ENCODE measurements around the gene ORAI3. TPM values are rescaled to one million over a fixed set of nuclear protein-coding genes. Genes with fewer than 3 reads are reported as not detected.

The ORAI3 gene
- total and polyA plus RNA-seq, 2 experiments from 2014 or later: 52.5 to 54.0 TPM

GRCh38 chr16:30951193-30951592, 2.3 kb downstream of the ORAI3 start:
- Histone ChIP-seq H4K20me1 (ENCODE audit: insufficient read depth, poor library complexity, severe bottlenecking) (no peaks in the 10 kb centered on the region), H3K79me2 (peaks cover 24% of the 10 kb centered on the region), H3K4me1 (ENCODE audit: insufficient read depth) (peaks cover 19% of the 10 kb centered on the region), H3K36me3 (replicated peaks; ENCODE audit: insufficient read depth, low read depth) (no peaks in the 10 kb centered on the region), H3K27ac (peak overlapping the region; percentile 66), H3K9me3 (ENCODE audit: low read depth) (no peaks in the 10 kb centered on the region), H3K9me2 (replicated peaks; ENCODE audit: insufficient read depth) (no peaks in the 10 kb centered on the region), H2AFZ (no peak overlapping the region), H3K4me3 (no peak overlapping the region), H3K4me2 (peak overlapping the region; percentile 96), H3K27me3 (no peaks in the 10 kb centered on the region)
- no peak for TF ChIP-seq CTCF (IDR thresholded peaks at IDR 0.05; ENCODE audit: poor library complexity)
- TF ChIP-seq EZH2phosphoT487 (IDR thresholded peaks at IDR 0.05; ENCODE audit: low read depth, severe bottlenecking, unreplicated experiment): no peak
- no peak for TF ChIP-seq EZH2 (IDR thresholded peaks at IDR 0.05; ENCODE audit: borderline replicate concordance)
- DNase-seq (ENCODE audit: low spot score): no peak
- WGBS (ENCODE audit: low lambda C conversion rate, missing lambda C conversion rate): 87% methylated on average over 1 of the region's 1 CpG

DNA sequence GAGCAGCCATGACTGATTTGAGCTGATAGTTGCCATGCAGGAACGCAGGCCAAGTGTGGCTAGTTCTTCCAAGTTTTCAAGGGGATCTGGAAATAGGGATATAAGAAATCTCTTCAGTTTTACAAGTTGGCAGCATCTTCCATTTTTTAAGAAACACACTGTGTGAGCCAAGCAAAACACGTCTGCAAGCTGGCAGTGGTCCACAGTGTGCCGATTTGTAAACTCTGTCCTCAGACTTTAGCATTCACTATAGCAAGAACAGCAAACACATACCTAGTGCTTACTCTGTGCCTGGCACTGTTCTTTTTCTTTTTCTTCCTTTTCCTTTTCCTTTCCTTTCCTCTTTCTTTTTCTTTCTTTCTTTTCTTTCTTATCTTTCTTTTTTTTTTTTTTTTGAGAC, 2.9 kb downstream of the ORAI3 start:
- Histone ChIP-seq H3K9me3 (ENCODE audit: low read depth) (no peaks in the 10 kb centered on the region), H3K4me2 (no peak overlapping the region), H3K4me3 (no peak overlapping the region), H3K36me3 (replicated peaks; ENCODE audit: insufficient read depth, low read depth) (no peaks in the 10 kb centered on the region), H3K27me3 (no peaks in the 10 kb centered on the region), H4K20me1 (ENCODE audit: insufficient read depth, poor library complexity, severe bottlenecking) (no peaks in the 10 kb centered on the region), H3K4me1 (ENCODE audit: insufficient read depth) (peaks cover 19% of the 10 kb centered on the region), H2AFZ (no peak overlapping the region), H3K79me2 (peaks cover 24% of the 10 kb centered on the region), H3K27ac (peak overlapping the region; percentile 66), H3K9me2 (replicated peaks; ENCODE audit: insufficient read depth) (no peaks in the 10 kb centered on the region)
- no peak for DNase-seq (ENCODE audit: low spot score)
- TF ChIP-seq EZH2 (IDR thresholded peaks at IDR 0.05; ENCODE audit: borderline replicate concordance): no peak
- TF ChIP-seq CTCF (IDR thresholded peaks at IDR 0.05; ENCODE audit: poor library complexity): no peak
- TF ChIP-seq EZH2phosphoT487 (IDR thresholded peaks at IDR 0.05; ENCODE audit: low read depth, severe bottlenecking, unreplicated experiment): no peak
- 64% methylated on average over 3 of the region's 3 CpGs for WGBS (ENCODE audit: low lambda C conversion rate, missing lambda C conversion rate)

GRCh38 chr16:30953111-30953510, 4.2 kb downstream of the ORAI3 start:
- Histone ChIP-seq H3K9me3 (ENCODE audit: low read depth) (no peaks in the 10 kb centered on the region), H3K27ac (no peak overlapping the region), H2AFZ (no peak overlapping the region), H3K27me3 (no peaks in the 10 kb centered on the region), H4K20me1 (ENCODE audit: insufficient read depth, poor library complexity, severe bottlenecking) (no peaks in the 10 kb centered on the region), H3K4me3 (no peak overlapping the region), H3K9me2 (replicated peaks; ENCODE audit: insufficient read depth) (no peaks in the 10 kb centered on the region), H3K36me3 (replicated peaks; ENCODE audit: insufficient read depth, low read depth) (no peaks in the 10 kb centered on the region), H3K79me2 (peaks cover 24% of the 10 kb centered on the region), H3K4me2 (no peak overlapping the region), H3K4me1 (ENCODE audit: insufficient read depth) (peaks cover 14% of the 10 kb centered on the region)
- WGBS (ENCODE audit: low lambda C conversion rate, missing lambda C conversion rate): 79% methylated on average over 9 of the region's 9 CpGs
- TF ChIP-seq EZH2 (IDR thresholded peaks at IDR 0.05; ENCODE audit: borderline replicate concordance) (no peak), CTCF (IDR thresholded peaks at IDR 0.05; ENCODE audit: poor library complexity) (no peak), EZH2phosphoT487 (IDR thresholded peaks at IDR 0.05; ENCODE audit: low read depth, severe bottlenecking, unreplicated experiment) (no peak)
- DNase-seq (ENCODE audit: low spot score): no peak
